Measurements from ENCODE around the gene KCTD16.
A peak's percentile ranks its signal among the peaks of the same experiment; 100 is the strongest.

The KCTD16 gene

GRCh38 chr5:144191998-144192397 lies 21.3 kb downstream of the KCTD16 start:
- peak; percentile 48 for DNase-seq (ENCODE audit: extremely low read depth, insufficient read length)
- Histone ChIP-seq H3K27me3 (replicated peaks; ENCODE audit: control insufficient read depth, insufficient read depth, low read length) (no peaks in the 10 kb centered on the region), H3K4me3 (replicated peaks; ENCODE audit: low read depth, low read length) (no peak overlapping the region; the same call in 1 of the 2 replicates), H3K36me3 (ENCODE audit: control insufficient read depth, insufficient read depth, low read length) (no peaks in the 10 kb centered on the region)
- peak; percentile 63 for TF ChIP-seq CTCF (IDR thresholded peaks at IDR 0.05; ENCODE audit: insufficient read depth, low read length, poor library complexity, severe bottlenecking)

- Histone ChIP-seq H3K36me3 (ENCODE audit: control insufficient read depth, insufficient read depth, low read length) (no peaks in the 10 kb centered on the region), H3K4me3 (replicated peaks; ENCODE audit: low read depth, low read length) (no peak overlapping the region), H3K27me3 (replicated peaks; ENCODE audit: control insufficient read depth, insufficient read depth, low read length) (no peaks in the 10 kb centered on the region)
- TF ChIP-seq CTCF (IDR thresholded peaks at IDR 0.05; ENCODE audit: insufficient read depth, low read length, poor library complexity, severe bottlenecking), result no peak
- no peak for DNase-seq (ENCODE audit: extremely low read depth, insufficient read length)
Observed at GRCh38 chr5:144192661-144193060, 22.0 kb downstream of the KCTD16 start.

- no peaks in the 10 kb centered on the region for H3K36me3 ChIP-seq (ENCODE audit: control insufficient read depth, insufficient read depth, low read length)
- H3K4me3 ChIP-seq (replicated peaks; ENCODE audit: low read depth, low read length), result no peak overlapping the region
- no peak for DNase-seq (ENCODE audit: extremely low read depth, insufficient read length)
- TF ChIP-seq CTCF (IDR thresholded peaks at IDR 0.05; ENCODE audit: insufficient read depth, low read length, poor library complexity, severe bottlenecking), result no peak
- no peaks in the 10 kb centered on the region for H3K27me3 ChIP-seq (replicated peaks; ENCODE audit: control insufficient read depth, insufficient read depth, low read length)
Observed at GRCh38 chr5:144194144-144194543, 23.5 kb downstream of the KCTD16 start.

- no peaks in the 10 kb centered on the region for H3K27me3 ChIP-seq (replicated peaks; ENCODE audit: control insufficient read depth, insufficient read depth, low read length)
- H3K4me3 ChIP-seq (replicated peaks; ENCODE audit: low read depth, low read length), result no peak overlapping the region
- H3K36me3 ChIP-seq (ENCODE audit: control insufficient read depth, insufficient read depth, low read length), result no peaks in the 10 kb centered on the region
- no peak for DNase-seq (ENCODE audit: extremely low read depth, insufficient read length)
- TF ChIP-seq CTCF (IDR thresholded peaks at IDR 0.05; ENCODE audit: insufficient read depth, low read length, poor library complexity, severe bottlenecking), result no peak
Observed at GRCh38 chr5:144195448-144195847, 24.8 kb downstream of the KCTD16 start.

- Histone ChIP-seq H3K4me3 (replicated peaks; ENCODE audit: low read depth, low read length) (no peak overlapping the region), H3K27me3 (replicated peaks; ENCODE audit: control insufficient read depth, insufficient read depth, low read length) (no peaks in the 10 kb centered on the region), H3K36me3 (ENCODE audit: control insufficient read depth, insufficient read depth, low read length) (no peaks in the 10 kb centered on the region)
- DNase-seq (ENCODE audit: extremely low read depth, insufficient read length), result no peak
- TF ChIP-seq CTCF (IDR thresholded peaks at IDR 0.05; ENCODE audit: insufficient read depth, low read length, poor library complexity, severe bottlenecking), result no peak
Observed at GRCh38 chr5:144196612-144197011, 25.9 kb downstream of the KCTD16 start.

- no peaks in the 10 kb centered on the region for H3K36me3 ChIP-seq (ENCODE audit: control insufficient read depth, insufficient read depth, low read length)
- H3K27me3 ChIP-seq (replicated peaks; ENCODE audit: control insufficient read depth, insufficient read depth, low read length), result no peaks in the 10 kb centered on the region
- H3K4me3 ChIP-seq (replicated peaks; ENCODE audit: low read depth, low read length), result no peak overlapping the region
- DNase-seq (ENCODE audit: extremely low read depth, insufficient read length), result no peak
- TF ChIP-seq CTCF (IDR thresholded peaks at IDR 0.05; ENCODE audit: insufficient read depth, low read length, poor library complexity, severe bottlenecking), result no peak
Observed at GRCh38 chr5:144198386-144198785, 27.7 kb downstream of the KCTD16 start.
